ENCODE results near the gene MMP7.
"Not testable (repeated sequence)": the region's sequence is repeated elsewhere in the genome, so short reads cannot be mapped to it uniquely, and the experiment has no call there.

The MMP7 gene

GRCh38 chr11:102538932-102539331 lies 8.4 kb upstream of the MMP7 start:
- DNase-seq (ENCODE audit: low spot score) = no peak

GRCh38 chr11:102534261-102534872 lies 3.8 kb upstream of the MMP7 start:
- DNase-seq (ENCODE audit: low spot score) = no peak

- DNase-seq (ENCODE audit: low spot score) = peak; percentile 45
Measured at GRCh38 chr11:102528618-102529017, 1.9 kb downstream of the MMP7 start.

- DNase-seq (ENCODE audit: low spot score) = peak; percentile 37
Measured at GRCh38 chr11:102527684-102528083, 2.9 kb downstream of the MMP7 start.

GRCh38 chr11:102527041-102527440 lies 3.5 kb downstream of the MMP7 start:
- DNase-seq (ENCODE audit: low spot score) = no peak

GRCh38 chr11:102523887-102524286 lies 6.7 kb downstream of the MMP7 start:
- no peak for DNase-seq (ENCODE audit: low spot score)

- no peak for DNase-seq (ENCODE audit: low spot score)
Measured at GRCh38 chr11:102523189-102523570, 7.4 kb downstream of the MMP7 start.

GRCh38 chr11:102522312-102523188 lies 8.0 kb downstream of the MMP7 start:
- DNase-seq (ENCODE audit: low spot score) = no peak

DNA sequence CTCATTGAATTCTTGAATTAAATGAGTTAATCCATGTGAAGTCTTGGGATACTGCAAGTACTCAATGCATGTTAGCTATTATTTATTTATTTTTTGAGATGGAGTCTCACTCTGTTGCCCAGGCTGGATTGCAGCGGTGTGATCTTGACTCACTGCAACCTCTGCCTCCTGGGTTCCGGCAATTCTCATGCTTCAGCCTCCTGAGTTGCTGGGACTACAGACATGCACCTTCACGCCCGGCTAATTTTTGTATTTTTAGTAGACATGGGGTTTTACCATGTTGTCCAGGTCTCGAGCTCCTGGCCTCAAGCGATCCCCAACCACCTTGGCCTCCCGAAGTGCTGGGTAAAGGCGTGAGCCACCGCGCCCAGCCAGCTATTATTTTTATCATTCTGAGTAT lies 9.4 kb downstream of the MMP7 start:
- peak; percentile 75 for DNase-seq (ENCODE audit: low spot score)

DNA sequence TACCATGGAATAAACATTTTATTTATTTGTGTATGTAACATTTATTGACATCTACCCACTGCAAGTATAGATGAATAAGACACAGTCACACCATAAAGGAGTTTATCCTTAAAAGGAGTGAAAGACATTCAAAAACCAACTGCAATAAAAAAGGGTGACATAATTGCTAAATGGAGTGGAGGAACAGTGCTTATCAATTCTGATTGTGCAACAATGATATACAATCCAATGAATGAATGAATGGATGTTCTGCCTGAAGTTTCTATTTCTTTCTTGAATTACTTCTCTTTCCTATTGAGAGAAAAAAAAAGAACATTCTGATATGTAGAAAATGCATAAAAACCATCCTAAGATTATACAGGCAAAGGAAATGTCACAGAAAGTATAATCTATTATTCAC lies 10.0 kb downstream of the MMP7 start:
- no peak for DNase-seq (ENCODE audit: low spot score)

- DNase-seq (ENCODE audit: low spot score) = peak; percentile 38
Measured at GRCh38 chr11:102518296-102519094, 12.1 kb downstream of the MMP7 start.

DNA sequence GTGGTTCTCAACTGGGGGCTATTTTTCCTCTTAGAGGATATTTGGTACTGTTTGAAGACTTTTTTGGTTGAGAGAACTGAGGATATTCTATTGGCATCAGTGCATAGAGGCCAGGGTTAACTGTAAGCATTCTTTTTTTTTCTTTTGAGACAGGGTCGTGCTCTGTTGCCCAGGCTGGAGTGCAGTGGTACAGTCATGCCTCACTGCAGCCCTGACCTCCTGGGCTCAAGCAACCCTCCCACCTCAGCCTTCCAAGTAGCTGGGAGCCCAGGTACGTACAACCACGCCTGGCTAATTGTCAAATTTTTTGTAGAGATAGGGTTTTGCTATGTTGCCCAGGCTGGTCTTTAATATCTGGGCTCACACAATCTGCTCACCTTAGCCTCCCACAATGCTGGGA lies 12.9 kb downstream of the MMP7 start:
- DNase-seq (ENCODE audit: low spot score) = no peak

GRCh38 chr11:102516179-102516578 lies 14.4 kb downstream of the MMP7 start:
- DNase-seq (ENCODE audit: low spot score) = no peak

- DNase-seq (ENCODE audit: low spot score) = no peak
Measured at GRCh38 chr11:102513869-102514268, 16.7 kb downstream of the MMP7 start.

GRCh38 chr11:102510439-102511135 lies 20.0 kb downstream of the MMP7 start:
- DNase-seq (ENCODE audit: low spot score) = no peak

GRCh38 chr11:102502831-102503230 lies 27.7 kb downstream of the MMP7 start:
- DNase-seq (ENCODE audit: low spot score) = not testable (repeated sequence)

DNA sequence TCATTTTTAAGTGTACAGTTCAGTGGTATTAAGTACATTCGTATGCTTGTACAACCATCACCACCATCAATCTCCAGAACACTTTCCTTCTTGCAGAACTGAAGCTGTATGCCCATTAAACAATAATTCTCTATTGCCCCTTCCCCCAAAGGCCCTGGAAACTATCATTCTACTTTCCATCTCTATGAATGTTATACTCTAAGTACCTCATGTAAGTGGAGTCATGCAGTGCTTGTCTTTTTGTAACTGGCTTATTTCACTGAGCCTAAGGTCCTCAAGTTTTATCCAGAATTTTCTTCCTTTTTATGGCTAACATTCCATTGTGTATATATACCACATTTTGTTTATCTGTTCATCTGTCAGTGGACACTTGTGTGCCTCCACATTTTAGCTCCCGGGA lies 29.7 kb downstream of the MMP7 start:
- no peak for DNase-seq (ENCODE audit: low spot score)

- peak; percentile 48 for DNase-seq (ENCODE audit: low spot score)
Measured at GRCh38 chr11:102499931-102500330, 30.6 kb downstream of the MMP7 start.

DNA sequence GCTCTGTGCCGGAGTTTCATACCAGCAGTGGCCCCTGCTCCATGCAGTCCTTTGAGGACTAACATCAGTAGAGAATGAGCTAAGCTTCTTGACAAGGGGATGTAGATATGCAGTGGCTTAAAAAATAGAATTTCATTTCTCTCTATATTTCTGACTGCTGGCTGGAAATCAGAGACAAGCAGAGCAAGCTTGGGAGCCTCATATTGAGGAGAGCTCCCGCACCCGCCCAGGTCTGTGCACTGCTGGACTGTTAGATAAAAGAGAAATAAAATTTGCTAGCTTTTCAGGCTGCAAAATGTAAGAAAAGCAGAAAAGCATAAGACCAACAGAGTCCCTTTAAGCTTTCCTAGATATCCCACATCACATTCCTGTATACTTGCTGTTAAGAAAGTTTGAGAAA lies 31.4 kb downstream of the MMP7 start:
- no peak for DNase-seq (ENCODE audit: low spot score)

GRCh38 chr11:102497061-102497460 lies 33.5 kb downstream of the MMP7 start:
- peak; percentile 42 for DNase-seq (ENCODE audit: low spot score)

DNA sequence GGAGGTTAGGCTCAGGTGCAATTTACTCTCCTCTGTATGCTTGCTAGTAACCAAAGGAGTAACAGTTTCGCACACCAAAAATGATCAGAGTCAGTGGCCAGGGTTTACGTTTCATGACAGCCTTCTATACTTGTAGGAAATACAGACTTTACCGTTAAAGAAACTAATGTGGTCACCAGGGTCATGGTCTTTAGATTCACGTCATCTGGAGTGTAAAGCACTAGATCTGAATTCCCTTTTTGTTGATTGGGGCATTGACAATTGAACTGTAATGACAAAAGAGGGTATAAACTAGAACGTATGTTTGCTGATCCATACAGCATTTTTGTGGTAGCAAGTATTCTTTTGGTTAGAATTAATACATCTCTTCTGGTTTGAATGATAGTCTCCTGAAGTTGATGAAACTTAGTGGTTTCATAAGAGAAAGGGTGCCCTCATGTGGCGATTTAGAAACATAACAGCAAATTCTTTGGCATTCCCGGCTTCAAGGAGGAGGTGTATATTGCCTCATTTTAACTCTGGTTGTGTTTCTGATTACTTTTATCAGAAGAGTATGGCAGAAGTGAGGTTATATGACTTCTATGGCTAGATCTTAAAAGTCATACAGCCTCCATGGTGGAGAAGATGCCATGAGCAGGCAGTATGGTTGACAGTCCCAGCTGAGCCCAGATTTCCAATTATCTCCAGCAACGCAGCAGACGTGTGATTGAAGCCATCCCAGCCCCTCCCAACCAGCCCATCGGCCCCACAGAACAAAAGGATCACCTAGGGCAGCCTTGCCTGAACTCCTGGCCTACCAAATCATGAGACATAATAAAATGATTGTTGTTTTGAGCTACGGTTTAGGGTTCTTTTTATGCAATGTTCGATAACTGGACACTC lies 35.1 kb downstream of the MMP7 start:
- peak; percentile 87 for DNase-seq (ENCODE audit: low spot score)

Data from kidney tubule cell (primary cell).